Astrocyte (in vitro differentiated cells and primary cell): ENCODE results near the gene SGK1.

Experiments
- EZH2 ChIP-seq: IDR thresholded peaks from 2 replicates; pipeline ENCODE4 v1.6.1; 2012; ENCODE audit warnings: mild to moderate bottlenecking, low read length, inconsistent platforms; ENCODE audit not compliant: insufficient read depth
- TF ChIP-seq, protein P1 (sequence below): IDR thresholded peaks from 2 replicates; pipeline ENCODE4 v1.5.1; 2011; ENCODE audit warnings: low read depth, mild to moderate bottlenecking, inconsistent platforms, low read length, moderate library complexity; ENCODE audit not compliant: insufficient read depth

DNA sequence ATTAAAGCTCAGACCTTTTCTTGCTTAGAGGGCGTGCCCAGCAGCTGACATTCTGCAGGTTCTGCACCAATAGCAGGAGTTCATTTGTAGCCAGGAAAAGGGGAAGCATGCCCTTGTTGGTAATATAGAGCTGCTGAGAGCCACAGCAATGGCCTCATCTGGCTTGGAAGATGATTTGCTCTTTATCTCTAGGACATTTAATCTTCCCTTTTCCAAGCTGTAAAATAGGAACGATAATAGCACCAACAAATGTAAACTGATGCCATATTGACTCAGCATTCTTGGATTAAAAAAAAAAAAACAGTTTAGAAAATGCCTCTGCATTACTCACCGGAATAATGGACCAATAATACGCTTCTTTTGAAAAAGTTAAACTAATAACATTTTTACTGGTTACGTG, 172.1 kb downstream of the SGK1 start:
- TF ChIP-seq, protein P1, sequence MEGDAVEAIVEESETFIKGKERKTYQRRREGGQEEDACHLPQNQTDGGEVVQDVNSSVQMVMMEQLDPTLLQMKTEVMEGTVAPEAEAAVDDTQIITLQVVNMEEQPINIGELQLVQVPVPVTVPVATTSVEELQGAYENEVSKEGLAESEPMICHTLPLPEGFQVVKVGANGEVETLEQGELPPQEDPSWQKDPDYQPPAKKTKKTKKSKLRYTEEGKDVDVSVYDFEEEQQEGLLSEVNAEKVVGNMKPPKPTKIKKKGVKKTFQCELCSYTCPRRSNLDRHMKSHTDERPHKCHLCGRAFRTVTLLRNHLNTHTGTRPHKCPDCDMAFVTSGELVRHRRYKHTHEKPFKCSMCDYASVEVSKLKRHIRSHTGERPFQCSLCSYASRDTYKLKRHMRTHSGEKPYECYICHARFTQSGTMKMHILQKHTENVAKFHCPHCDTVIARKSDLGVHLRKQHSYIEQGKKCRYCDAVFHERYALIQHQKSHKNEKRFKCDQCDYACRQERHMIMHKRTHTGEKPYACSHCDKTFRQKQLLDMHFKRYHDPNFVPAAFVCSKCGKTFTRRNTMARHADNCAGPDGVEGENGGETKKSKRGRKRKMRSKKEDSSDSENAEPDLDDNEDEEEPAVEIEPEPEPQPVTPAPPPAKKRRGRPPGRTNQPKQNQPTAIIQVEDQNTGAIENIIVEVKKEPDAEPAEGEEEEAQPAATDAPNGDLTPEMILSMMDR, result no peak
- TF ChIP-seq EZH2, result no peak
